GM15510 (cell line): ENCODE data around the gene ANKRD39.

ENCODE experiments used
- POLR2A ChIP-seq: IDR thresholded peaks from 3 replicates; pipeline ENCODE4 v1.6.1; 2011; ENCODE audit warnings: borderline replicate concordance; ENCODE audit not compliant: insufficient read length; ENCODE audit errors: extremely low read depth

ANKRD39 gene

GRCh38 chr2:96848264-96848663 lies 9.6 kb downstream of the ANKRD39 start:
- no peak for TF ChIP-seq POLR2A

DNA sequence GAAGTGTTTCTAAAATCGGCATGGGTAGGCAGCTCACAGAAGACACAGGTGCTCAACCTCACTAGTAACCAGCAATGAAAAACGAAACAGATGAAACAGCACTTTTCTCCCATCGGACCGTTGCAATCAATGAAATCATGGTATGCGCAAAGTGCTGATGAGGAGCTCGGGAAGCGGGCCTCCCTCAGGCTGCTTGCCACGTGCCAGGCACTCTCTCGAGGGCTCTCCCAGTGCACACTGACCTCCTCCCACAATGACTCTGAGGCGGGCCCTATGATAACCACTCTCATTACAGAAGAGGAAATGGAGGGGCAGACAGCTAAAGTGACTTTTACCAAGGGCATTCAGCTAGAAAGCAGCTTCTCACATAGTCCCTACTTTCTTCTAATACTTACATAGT lies 10.2 kb downstream of the ANKRD39 start:
- no peak for TF ChIP-seq POLR2A

DNA sequence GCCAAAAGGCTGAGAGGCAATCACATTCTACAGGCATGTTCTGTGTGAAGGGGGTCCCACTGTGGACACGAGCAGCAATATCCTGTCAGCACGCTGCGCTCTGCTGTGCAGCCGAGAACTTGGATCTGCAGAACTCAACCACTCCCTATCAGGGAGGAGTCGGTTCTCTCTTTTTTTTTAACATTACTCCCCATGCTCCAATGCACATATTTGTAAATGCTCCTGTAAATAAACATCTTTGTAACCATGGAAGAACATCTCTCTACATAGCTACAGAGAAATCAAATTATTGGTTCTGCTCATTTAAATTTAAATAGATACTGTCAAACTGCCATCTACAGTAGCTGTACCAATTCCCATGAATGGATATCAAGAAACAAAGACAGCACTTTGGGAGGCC lies 11.0 kb downstream of the ANKRD39 start:
- no peak for TF ChIP-seq POLR2A

- TF ChIP-seq POLR2A: no peak
Observed at GRCh38 chr2:96844405-96844808, 13.4 kb downstream of the ANKRD39 start.

DNA sequence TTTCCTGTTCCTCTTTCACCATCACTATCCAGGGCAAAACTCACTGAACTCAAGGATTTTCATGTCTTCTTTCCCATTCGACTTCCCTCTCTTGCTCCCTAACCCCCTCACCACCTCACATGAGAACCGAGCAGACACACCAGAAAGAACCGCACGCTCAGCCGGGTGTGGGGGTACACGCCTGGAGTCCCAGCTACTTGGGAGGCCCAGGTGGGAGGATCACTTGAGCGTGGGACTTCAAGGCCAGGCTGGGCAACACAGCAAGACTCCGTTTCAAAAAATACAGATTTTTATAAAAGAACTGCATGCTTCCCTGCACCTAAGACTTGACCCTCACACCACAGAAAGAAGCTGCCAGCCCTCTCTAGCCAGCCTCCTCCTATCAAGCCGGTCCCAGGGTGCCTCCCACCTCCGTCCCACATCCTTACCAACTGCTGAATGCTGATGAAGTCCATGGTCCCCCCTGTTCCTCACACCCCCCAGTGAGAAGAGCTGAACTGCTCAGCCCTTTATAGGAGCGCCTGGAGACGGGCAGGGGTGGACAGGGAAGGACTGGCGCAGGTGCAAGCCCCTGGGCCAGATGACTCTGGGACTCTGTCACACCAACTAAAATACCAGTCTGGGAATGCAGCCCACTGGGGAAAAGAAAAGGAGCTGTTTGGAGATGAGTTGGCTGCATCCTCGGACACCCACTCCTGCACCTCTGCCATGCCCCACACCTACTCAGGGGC lies 14.1 kb downstream of the ANKRD39 start, which contains the start of gene ANKRD23:
Gene ANKRD23, minus strand, starts transcription at position 484 of the 731 bp plus-strand sequence. Its CDS starts 29 bp downstream, at position 455.
- no peak for TF ChIP-seq POLR2A

GRCh38 chr2:96842600-96842999 lies 15.2 kb downstream of the ANKRD39 start:
- TF ChIP-seq POLR2A: no peak

- TF ChIP-seq POLR2A: no peak
Observed at GRCh38 chr2:96841701-96842495, 15.9 kb downstream of the ANKRD39 start.

DNA sequence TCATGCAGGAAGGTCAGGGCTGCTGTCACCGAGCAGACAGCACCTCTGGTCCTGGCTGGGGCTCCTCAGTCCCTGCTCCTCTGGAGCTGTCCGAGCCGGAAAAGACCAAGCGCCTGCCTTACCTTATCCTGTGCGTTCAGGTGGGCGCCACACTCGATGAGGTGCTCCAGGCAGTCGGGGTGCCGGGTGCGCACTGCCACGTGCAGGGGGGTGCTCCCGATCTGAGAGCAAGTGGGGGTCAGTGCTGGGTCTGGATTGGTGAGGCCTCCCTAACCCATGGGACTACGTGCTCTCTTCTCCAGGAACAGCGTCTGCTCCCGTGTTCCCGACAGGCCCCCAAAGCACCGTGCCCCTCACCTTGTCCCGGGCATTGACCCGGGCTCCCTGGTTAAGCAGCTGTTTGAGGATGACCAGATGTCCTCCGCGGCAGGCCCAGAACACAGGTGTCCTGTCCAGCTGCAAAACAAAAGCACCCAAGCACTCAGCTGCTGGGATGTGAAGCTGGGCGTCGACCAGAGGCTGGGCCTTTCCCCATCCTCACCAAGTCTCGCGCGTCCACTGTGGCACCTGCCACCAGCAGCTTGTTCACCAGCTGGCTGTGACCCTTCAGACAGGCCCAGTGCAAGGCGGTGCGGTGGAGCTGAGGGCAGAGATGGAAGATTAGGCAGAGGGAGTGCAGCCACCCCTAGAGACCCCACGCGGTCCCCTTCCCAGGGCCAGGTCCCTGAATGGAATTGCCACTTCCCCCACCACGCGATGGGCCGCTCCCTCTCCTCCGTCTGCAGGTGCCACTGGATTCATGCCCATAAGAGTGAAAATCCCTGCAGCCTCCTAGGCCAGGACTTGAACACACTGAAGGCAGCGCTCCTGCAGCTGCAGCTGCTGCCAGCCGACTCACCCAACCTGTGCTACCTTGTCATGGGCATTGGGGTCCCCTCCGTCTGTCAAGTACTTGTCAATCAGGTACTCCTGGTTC lies 17.7 kb downstream of the ANKRD39 start:
- TF ChIP-seq POLR2A: no peak

DNA sequence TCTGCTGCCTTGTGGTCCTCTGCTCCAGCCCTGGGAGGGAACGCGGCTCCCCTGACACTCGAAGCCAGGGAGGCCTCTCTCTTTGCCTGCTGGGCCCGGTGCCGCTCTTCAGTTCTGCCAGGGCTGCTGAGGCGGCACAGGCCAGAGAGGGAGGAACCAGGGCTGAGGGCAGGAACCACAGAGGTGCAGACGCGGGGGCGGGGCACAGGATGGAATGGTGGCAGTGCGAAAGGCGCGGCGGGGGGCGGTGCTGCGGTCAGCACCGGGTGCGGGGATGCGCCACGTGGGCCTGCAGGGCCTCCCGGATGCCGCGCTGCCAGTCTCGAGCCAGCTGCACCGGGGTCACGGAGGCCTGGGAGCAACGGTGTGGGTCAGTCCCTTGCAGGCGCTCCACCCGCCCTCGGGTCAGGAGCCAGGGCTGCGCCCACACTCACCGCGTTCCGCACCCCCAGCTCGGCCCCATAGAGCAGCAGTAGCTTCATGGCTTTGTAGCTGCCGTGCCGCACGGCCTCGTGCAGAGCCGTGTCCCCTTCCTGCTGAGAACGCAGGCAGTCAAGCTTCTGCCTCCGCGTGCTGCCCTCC lies 18.4 kb downstream of the ANKRD39 start:
- TF ChIP-seq POLR2A: no peak

- no peak for TF ChIP-seq POLR2A
Observed at GRCh38 chr2:96838345-96839292, 19.2 kb downstream of the ANKRD39 start.

DNA sequence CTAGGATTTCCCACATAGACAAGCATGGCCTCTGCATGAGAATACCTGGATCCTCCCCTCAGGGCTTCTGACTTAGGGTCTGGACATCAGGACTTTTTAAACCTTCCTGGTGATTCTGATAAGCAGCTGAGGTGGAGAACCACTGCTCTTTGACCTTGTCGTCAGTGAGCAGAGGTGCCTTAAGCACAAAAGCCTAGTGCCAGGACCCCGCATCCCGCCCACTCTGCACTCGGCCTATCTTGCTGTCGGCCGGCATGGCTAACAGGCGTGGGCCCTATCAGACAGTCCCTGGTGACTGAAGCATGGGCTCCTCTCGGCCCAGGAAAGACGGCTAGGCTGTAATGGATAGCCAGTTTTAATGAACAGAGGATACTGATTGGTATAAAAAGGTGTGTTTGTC lies 20.2 kb downstream of the ANKRD39 start:
- no peak for TF ChIP-seq POLR2A

- TF ChIP-seq POLR2A: no peak
Observed at GRCh38 chr2:96835830-96836229, 22.0 kb downstream of the ANKRD39 start.
